Activated CD4-positive, alpha-beta T cell treated with anti-CD3 and anti-CD28 coated beads for 1 hour (primary cell): ENCODE data around the gene GPR161.

Experiments
- DNase-seq: peaks from one replicate; pipeline ENCODE4 v3.0.0-alpha.2; 2020

The GPR161 gene

DNA sequence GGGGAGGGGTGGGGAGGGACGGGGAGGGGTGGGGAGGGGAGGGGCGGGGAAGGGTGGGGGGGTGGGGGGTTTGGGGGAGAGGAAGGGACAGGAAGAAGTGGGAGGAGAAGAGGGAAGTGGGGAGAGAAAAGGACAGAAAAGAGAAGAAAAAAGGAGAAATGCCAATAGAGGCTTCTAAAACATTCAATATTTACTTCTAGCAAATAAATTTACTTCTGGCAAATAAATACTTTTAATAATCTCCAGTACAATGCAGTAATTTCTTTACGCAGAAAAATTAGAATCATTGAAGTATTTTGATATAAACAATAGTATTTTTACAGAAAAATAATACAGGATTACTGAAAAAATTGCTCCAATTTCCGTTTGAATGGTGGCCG lies 9.4 kb upstream of the GPR161 start:
- no peak for DNase-seq

GRCh38 chr1:168145184-168146159 lies 8.7 kb upstream of the GPR161 start:
- peak; percentile 71 for DNase-seq

DNA sequence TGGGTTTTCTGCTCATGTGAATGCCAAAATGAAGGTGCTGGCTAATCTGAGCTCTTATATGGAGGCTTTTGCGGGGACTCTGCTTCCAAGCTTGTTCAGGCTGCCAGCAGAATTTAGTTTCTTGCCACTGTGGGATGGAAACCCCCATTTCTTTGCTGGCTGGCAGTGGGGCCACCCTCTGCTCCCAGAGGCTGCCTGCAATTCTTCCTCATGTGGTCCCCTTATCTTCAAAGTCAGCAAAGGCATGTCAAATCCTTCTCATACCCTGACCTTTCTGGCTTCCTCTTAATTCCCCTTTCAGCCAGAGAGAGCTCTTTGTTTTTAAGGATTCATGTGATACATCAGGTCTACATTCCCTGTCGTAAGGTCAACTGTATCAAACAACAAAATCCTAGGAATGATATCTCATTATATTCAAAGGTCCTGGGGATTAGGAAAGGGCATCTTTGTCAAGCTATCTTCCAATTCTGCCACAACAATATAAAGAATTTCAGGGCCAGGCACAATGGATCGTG lies 5.2 kb upstream of the GPR161 start:
- no peak for DNase-seq

DNA sequence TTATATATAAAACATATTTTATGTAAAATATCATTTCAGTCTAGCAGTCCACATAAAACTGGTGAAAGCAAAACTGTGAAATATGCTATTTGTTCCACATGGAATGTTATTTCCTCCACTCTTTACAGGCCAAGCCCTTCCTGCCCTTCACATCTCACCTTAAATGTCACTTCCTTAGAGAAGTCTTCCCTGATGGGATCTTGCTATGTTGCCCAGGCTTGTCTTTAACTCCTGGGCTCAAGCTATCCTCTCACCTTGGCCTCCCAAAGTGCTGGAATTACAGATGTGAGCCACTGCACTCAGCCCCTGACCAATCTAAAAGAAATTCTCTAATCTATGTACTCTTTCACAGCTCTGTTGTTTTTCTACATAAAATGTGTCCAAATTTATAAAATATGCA lies 2.3 kb upstream of the GPR161 start:
- no peak for DNase-seq

DNA sequence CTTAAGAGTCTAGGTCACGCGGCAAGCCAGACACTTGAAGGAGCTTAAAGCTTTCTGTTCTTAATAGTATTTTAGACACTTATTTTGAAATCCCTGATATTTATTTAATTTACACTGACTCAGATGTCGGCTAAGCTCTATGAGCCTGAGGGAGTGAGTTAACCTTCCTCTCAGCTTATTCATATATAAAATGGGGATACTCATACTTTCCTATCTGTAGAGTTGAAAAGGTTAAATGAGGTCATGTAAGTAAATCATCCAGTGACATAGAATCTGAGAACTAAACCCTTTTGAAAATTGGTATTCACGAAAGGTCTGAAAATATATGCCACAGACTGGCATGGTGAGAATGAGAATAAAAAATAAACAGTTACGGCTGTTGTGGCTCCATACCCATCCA lies 1.4 kb upstream of the GPR161 start:
- no peak for DNase-seq

DNA sequence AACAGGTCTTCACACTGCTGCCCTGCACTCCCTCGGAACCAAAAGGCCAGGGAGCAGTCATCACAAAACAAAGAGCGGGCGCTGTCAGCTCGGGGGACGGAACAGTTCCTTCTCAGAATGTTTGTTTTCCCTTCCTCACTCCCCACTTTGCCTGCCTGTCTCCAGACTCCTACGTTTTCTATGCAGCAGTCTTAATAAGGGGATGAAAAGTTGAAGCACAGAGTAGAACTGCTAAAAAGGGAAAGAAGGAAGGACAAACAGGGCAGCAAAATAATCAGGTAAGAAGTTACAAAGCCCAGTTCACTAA lies 738 bp upstream of the GPR161 start:
- DNase-seq = no peak

DNA sequence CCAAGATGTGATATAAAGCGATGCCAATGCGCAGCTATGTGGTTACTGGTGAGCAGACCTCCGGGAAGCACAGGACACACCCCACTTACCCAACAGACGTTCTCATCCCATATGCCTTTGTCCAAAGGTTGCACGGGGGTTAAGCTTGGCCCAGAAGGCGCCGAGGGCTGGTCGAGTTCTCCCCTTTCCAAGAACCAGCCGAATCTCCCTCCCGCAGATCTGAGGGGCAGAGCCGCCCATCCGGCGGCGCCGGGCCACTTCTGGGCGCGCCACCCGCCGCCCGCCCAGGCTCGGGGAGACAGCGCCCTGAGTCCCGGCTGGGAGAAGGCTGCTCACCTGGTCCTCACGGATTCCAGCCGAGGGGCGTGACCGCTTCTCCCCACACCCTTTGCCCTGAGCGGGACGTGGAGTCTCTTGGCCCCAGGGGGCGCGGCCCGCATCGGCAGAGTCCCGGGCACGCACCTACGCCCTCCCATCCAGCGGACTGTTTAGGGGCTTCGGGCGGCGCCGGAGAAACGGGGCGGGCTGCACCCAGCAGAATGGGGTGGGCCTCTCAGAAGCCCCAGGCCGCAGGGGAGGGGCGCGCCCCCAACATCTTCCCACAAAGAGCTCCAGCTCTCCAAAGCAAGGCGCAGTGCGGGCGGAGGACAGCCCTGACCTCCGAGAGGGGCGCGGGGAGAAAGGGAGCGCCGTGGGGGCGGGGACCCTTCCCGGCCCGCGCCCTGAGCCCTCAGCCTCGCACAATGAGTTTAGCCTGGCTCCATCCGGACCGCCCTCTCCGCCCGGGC lies 615 bp downstream of the GPR161 start:
- DNase-seq = no peak

- no peak for DNase-seq
Observed at GRCh38 chr1:168135116-168135920, 1.4 kb downstream of the GPR161 start.

DNA sequence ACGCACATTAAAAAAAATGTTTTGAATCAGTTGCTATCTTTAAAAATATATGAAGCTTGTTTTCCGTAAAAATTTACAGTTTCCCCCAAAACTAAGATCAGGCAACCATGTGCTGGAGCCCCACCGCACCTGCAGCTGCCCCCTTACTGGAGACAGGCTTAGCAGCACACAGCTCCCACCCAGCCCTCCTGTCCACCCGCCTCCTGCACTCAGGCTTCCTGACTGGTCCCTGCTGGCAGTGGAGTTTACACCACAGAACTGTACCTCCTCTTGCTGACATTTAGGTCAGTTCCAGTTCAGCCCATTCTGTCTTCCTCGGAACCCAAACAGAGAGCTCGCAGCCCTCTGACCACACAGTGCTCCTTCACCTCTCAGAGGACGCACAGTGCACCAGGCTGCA lies 2.1 kb downstream of the GPR161 start:
- no peak for DNase-seq

- no peak for DNase-seq
Observed at GRCh38 chr1:168134132-168134531, 2.6 kb downstream of the GPR161 start.

DNA sequence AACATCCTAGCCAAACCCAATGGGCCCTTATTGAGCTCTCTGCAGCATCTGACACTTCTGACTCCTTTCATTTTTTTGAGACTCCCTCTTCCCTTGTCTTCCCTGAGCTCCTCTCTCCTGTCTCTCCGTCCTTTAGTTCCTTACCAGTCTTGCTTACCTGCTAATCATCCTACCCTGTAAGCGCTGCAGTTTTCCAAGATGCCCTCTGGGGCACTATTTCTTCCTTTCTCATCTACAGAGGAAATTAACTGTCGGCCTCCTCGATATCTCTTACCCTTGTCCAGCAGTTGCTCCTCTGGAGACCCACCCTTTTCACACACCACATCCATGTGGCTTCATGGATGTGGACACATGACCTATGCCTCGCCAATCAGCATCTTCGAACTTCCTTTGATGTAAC lies 6.8 kb downstream of the GPR161 start:
- DNase-seq = no peak

- no peak for DNase-seq
Observed at GRCh38 chr1:168127503-168127902, 9.2 kb downstream of the GPR161 start.

GRCh38 chr1:168125051-168125450 lies 11.7 kb downstream of the GPR161 start:
- DNase-seq = no peak

- DNase-seq = no peak
Observed at GRCh38 chr1:168121401-168122011, 15.2 kb downstream of the GPR161 start.

GRCh38 chr1:168119750-168120149 lies 17.0 kb downstream of the GPR161 start:
- no peak for DNase-seq

DNA sequence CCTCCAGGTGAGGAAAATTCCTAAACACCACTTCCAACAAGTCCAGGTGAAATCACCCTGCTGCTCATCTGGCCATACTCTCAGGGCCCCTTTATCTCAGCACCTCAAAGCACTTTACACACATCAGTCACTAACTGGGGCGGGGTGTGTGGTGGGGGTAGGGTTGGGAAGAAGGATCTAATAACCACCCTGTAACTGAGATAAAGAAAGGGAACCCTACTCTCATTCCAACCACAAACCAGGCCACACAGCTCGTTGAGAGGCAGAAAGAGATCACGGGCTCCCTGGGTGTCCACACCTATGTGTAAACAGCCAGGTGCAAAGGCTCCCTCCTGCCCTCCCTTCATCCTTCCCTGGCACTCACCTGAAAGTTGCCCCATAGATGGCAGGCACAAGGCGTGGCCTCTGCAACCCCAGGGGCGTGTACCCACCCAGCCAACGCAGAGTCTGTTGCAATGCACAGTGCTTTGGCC lies 20.4 kb downstream of the GPR161 start:
- no peak for DNase-seq

DNA sequence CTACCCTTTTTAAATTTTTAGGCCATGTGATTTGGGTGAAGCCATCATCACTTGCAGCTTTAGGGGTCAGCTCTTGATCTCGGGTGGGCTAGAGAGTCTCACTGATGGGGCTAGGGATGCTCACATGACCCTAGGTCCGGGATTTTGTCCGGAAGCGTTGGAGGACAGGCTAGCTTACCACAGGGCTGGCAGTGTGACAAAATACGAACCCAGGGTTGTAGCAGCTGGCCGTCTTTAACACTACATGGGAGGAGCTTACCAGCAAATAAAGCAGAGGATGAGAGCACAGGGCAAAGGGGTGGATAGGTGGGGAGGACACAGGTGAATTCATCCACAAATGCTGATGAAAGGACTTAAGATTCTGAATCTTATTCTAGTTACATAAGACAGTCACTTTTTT lies 21.9 kb downstream of the GPR161 start:
- DNase-seq = no peak

GRCh38 chr1:168112673-168113305 lies 23.9 kb downstream of the GPR161 start:
- DNase-seq = no peak

DNA sequence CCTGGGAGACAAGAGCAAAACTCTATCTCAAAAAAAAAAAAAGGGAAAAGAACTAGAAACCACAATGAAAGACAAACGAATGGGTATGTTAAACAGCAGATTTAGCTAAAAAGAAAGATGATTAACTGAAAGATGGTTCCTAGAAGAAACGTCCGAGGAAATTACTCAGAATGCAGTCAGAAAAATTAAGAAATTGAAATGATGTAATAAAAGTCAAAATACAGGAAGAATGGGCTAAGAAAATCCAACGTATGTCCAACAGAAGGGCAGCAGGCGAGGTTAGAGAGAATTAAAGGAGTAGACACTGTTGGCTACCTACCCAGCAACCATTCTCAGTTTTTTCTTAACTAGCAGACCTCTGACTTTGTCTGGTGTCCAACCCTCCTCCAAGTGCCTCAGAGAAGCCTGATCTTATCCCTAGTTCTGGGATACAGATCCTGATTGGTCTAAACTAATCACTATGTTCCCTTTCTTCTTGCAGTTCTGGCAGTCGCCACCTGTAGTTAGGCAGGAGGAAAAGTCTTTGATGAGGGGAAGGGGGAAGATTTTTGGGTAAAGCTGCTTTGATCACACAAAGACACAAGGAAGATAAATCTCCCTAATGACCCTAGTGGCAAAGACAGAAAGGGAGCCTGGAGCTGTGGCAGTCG lies 25.7 kb downstream of the GPR161 start:
- DNase-seq = no peak

- no peak for DNase-seq
Observed at GRCh38 chr1:168106274-168106673, 30.5 kb downstream of the GPR161 start.

DNA sequence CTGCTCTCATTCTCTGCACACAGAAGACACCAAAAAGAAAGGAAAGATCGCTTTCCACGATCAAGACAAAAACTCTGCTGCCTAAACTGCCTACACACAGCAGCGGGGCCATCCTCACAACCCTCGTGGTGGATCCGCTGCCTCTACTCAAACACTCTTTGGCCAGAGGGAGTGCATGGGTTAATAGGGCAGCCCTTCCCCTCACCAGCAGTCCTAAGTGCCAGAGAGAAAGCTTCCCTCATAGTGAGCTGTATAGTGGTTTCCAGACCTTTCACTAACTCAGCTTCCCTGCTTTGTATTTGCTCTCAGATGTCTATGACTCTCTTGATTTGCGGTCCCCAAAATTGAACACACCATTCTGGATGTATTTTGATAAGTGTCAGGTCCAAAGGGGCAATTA lies 30.9 kb downstream of the GPR161 start:
- DNase-seq = no peak

GRCh38 chr1:168104535-168104934 lies 32.2 kb downstream of the GPR161 start:
- no peak for DNase-seq
